ENCODE results near the gene DEPDC5. TPM values are rescaled to one million over a fixed set of nuclear protein-coding genes. Genes with fewer than 3 reads are reported as not detected.

Gene DEPDC5
- total and polyA plus RNA-seq, 9 of the 15 experiments (the other 6 are each of a cell fraction or from before 2014, with no cell fraction given), result 2.3 to 12.3 (median 10.7) TPM

GRCh38 chr22:31881865-31882264, 128.0 kb downstream of the DEPDC5 start:
- H3K4me3 ChIP-seq, result no peak overlapping the region
- H3K27ac ChIP-seq (ENCODE audit: extremely low read depth, low read depth, low read length), result no peak overlapping the region
- no peak overlapping the region for H3K9ac ChIP-seq (ENCODE audit: insufficient read depth in 1 of 2, low read depth in 2 of 2, low read length in 2 of 2)
- peaks cover 2 to 6% of the 10 kb centered on the region in 2 experiments; a peak in 3 of 5 replicates for H3K4me1 ChIP-seq (replicated peaks in 1 of 2; ENCODE audit: control insufficient read depth in 2 of 2, insufficient read depth in 2 of 2, low read length in 2 of 2)
- ChIA-PET CTCF (ENCODE audit: low intra/inter-chr PET ratio) (no interaction called here), POLR2A (interaction anchor here (1.0 kb wide), 1 partner anchor 10 kb away, joined by 7 read pairs; no protein-coding TSS in a partner anchor)
- no peaks in the 10 kb centered on the region for H3K27me3 ChIP-seq (ENCODE audit: control insufficient read depth in 2 of 2, insufficient read depth in 2 of 2, low read length in 2 of 2)
- WGBS (ENCODE audit: insufficient coverage, low coverage, missing lambda C conversion rate), result 87% methylated on average over 1 of the region's 3 CpGs
- no peaks in the 10 kb centered on the region for H3K36me3 ChIP-seq (ENCODE audit: control insufficient read depth, insufficient read depth, low read length)
- H4K20me1 ChIP-seq (replicated peaks; ENCODE audit: control insufficient read depth, insufficient read depth, low read length), result no peaks in the 10 kb centered on the region
- no peak overlapping the region for H2AFZ ChIP-seq (ENCODE audit: low read depth, low read length)
- H3K9me1 ChIP-seq (ENCODE audit: control insufficient read depth, insufficient read depth, low read length), result no peaks in the 10 kb centered on the region
- DNase-seq (ENCODE audit: extremely low read depth in 1 of 4, low spot score in 3 of 4) (no peak), FAIRE-seq (no peak), ATAC-seq (no peak)
- TF ChIP-seq ZNF280B (CRISPR knock-in tag; IDR thresholded peaks at IDR 0.05) (no peak), ZNF395 (CRISPR knock-in tag; IDR thresholded peaks at IDR 0.05) (no peak)
- in situ Hi-C loops (cut with MboI) (no loop called here), intact Hi-C loops (cut with micrococcal nuclease) (no loop called here)
- H3K4me2 ChIP-seq (ENCODE audit: insufficient read depth, low read length), result no peak overlapping the region
- no peaks in the 10 kb centered on the region for H3K79me2 ChIP-seq (ENCODE audit: control insufficient read depth, insufficient read depth, low read length)
- H3K9me3 ChIP-seq (replicated peaks; ENCODE audit: control insufficient read depth, insufficient read depth, low read depth, low read length), result no peaks in the 10 kb centered on the region
- BruUV-seq (replicated peaks), result no TSS peak

Measured in K562 (cell line).